NCI-H1417 treated with DMSO at 0.1 percent for 48 hours (cell line): Measurements from ENCODE around the gene NRF1.
"Not testable (repeated sequence)": the region's sequence is repeated elsewhere in the genome, so short reads cannot be mapped to it uniquely, and the experiment has no call there.

Experiments
- DNase-seq: peaks from one replicate; lab custom pipeline; 2025; lab: John Stamatoyannopoulos, UW

NRF1 gene

GRCh38 chr7:129607471-129608120 lies 3.9 kb upstream of the NRF1 start:
- DNase-seq = no peak

- no peak for DNase-seq
These were observed 1.9 kb upstream of the NRF1 start for GRCh38 chr7:129609666-129610065.

- DNase-seq = no peak
These were observed 743 bp upstream of the NRF1 start for GRCh38 chr7:129610709-129611245.

- DNase-seq = no peak
These were observed 844 bp downstream of the NRF1 start for GRCh38 chr7:129612112-129613015.

GRCh38 chr7:129613016-129613337 lies 1.5 kb downstream of the NRF1 start:
- DNase-seq = no peak

GRCh38 chr7:129615018-129615417 lies 3.5 kb downstream of the NRF1 start:
- no peak for DNase-seq

- no peak for DNase-seq
These were observed 5.0 kb downstream of the NRF1 start for GRCh38 chr7:129616530-129616929.

- no peak for DNase-seq
These were observed 5.7 kb downstream of the NRF1 start for GRCh38 chr7:129617178-129617577.

GRCh38 chr7:129617652-129618051 lies 6.1 kb downstream of the NRF1 start:
- DNase-seq = no peak

GRCh38 chr7:129626896-129627295 lies 15.4 kb downstream of the NRF1 start:
- no peak for DNase-seq

- DNase-seq = no peak
These were observed 18.8 kb downstream of the NRF1 start for GRCh38 chr7:129630341-129630740.

GRCh38 chr7:129634361-129635034 lies 23.0 kb downstream of the NRF1 start:
- no peak for DNase-seq

GRCh38 chr7:129635300-129636029 lies 23.9 kb downstream of the NRF1 start:
- no peak for DNase-seq

GRCh38 chr7:129636030-129636550 lies 24.6 kb downstream of the NRF1 start:
- DNase-seq = not testable (repeated sequence)

- no peak for DNase-seq
These were observed 25.1 kb downstream of the NRF1 start for GRCh38 chr7:129636641-129637040.

GRCh38 chr7:129640400-129640799 lies 28.9 kb downstream of the NRF1 start:
- DNase-seq = no peak

GRCh38 chr7:129642871-129643549 lies 31.5 kb downstream of the NRF1 start:
- DNase-seq = no peak

GRCh38 chr7:129643550-129644170 lies 32.1 kb downstream of the NRF1 start:
- DNase-seq = no peak

- peak; percentile 68 for DNase-seq
These were observed 33.2 kb downstream of the NRF1 start for GRCh38 chr7:129644634-129645230.

GRCh38 chr7:129646369-129647021 lies 35.0 kb downstream of the NRF1 start:
- no peak for DNase-seq
